Activated naive CD8-positive, alpha-beta T cell treated with anti-CD3 and anti-CD28 coated beads, Interleukin-2, amount 50 U/mL, for 24 hours (primary cell): ENCODE measurements around the gene SFPQ.
"Not testable (repeated sequence)": the region's sequence is repeated elsewhere in the genome, so short reads cannot be mapped to it uniquely, and the experiment has no call there.

Source experiments
- ATAC-seq: fragments of 150-1000 bp; cut with Tn5 transposase; one replicate; pipeline ENCODE4 v1.10.0; 2021
- DNase-seq: peaks from one replicate; pipeline ENCODE4 v3.0.0; 2021
- H3K27ac Mint-ChIP-seq: one replicate; pipeline ENCODE4 v1.8.0; 2021; ENCODE audit warnings: mild to moderate bottlenecking, mixed read lengths
- H3K27me3 Mint-ChIP-seq: one replicate; pipeline ENCODE4 v1.8.0; 2021; ENCODE audit warnings: mixed read lengths
- H3K36me3 Mint-ChIP-seq: one replicate; pipeline ENCODE4 v1.8.0; 2021; ENCODE audit warnings: low read depth, mixed read lengths
- H3K4me1 Mint-ChIP-seq: one replicate; pipeline ENCODE4 v1.8.0; 2021; ENCODE audit warnings: mixed read lengths
- H3K4me3 Mint-ChIP-seq: one replicate; pipeline ENCODE4 v1.8.0; 2021; ENCODE audit warnings: mild to moderate bottlenecking, moderate library complexity, mixed read lengths
- H3K9me3 Mint-ChIP-seq: one replicate; pipeline ENCODE4 v1.8.0; 2021; ENCODE audit warnings: mixed read lengths

SFPQ gene

DNA sequence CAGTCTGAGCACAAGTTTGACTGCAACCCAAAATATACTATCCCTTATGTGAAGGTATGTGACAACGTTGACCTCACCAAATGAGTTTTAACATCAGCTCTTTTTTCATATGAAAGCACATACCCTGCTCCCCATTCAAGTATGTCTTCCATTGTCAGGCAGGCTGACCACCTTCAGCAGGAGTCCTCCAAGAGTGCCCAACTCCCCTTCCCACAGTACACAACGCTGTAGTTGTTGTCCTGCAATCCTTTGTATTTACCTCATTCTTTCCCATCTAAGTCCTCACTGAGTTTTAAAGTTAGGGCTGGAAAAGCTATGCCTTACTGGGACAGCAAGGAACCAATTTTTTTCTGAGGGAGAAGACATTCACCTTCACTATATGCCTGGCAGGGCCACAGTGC is 14.7 kb downstream of the SFPQ start:
- H3K4me3 Mint-ChIP-seq, result no peak overlapping the region
- H3K27me3 Mint-ChIP-seq, result no peaks in the 10 kb centered on the region
- DNase-seq, result no peak
- H3K4me1 Mint-ChIP-seq, result peaks cover 43% of the 10 kb centered on the region
- no peak for ATAC-seq
- peaks cover 88% of the 10 kb centered on the region for H3K36me3 Mint-ChIP-seq
- no peaks in the 10 kb centered on the region for H3K9me3 Mint-ChIP-seq
- H3K27ac Mint-ChIP-seq, result peak overlapping the region; percentile 27

DNA sequence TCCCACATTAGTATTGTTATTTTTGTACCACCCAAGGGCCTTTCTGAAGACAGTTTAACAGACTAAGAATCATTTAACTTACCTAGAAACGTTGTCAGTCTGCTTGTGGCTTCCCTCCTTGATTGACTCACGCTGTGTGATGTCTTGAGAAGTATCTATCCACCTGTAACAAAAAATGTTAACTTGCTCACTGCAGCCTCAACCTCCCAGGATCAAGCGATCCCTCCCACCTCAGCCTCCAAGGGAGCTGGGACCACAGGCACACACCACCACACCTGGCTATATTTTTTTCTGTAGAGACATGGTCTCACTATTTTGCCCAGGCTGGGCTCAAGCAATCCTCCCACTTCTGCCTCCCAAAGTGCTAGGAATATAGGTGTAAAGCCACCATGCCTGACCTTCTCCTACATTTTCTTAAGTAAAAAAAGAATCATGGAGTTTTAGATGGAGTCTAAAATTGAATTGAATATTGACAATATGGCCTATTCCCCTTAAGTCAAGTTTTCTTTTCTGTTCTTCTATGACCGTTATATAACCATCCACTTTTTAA is 15.6 kb downstream of the SFPQ start:
- Mint-ChIP-seq H3K9me3 (no peaks in the 10 kb centered on the region), H3K4me1 (peaks cover 34% of the 10 kb centered on the region), H3K27ac (peak overlapping the region; percentile 35), H3K27me3 (no peaks in the 10 kb centered on the region), H3K4me3 (no peak overlapping the region), H3K36me3 (peaks cover 79% of the 10 kb centered on the region)
- DNase-seq (no peak), ATAC-seq (no peak)

DNA sequence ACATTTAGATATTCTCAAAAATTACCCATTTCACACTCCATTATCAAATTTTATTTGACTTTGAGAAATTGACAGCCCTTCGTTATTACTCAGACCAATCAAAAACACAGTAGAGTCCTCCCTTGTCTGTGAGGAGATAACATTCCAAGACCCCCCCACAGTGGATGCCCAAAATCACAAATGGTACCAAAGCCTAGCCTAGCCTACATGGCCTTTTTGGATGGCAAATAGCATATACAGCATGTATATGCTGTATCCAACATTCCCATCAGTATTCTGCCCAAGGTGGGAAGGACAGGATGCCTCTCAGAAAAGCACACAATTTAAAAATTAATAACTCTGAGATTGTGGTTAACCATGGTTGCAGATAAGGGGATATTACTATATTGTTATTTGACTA is 17.3 kb downstream of the SFPQ start:
- DNase-seq (no peak), ATAC-seq (no peak)
- Mint-ChIP-seq H3K4me1 (peaks cover 17% of the 10 kb centered on the region), H3K4me3 (no peak overlapping the region), H3K27me3 (no peaks in the 10 kb centered on the region), H3K9me3 (no peaks in the 10 kb centered on the region), H3K36me3 (peaks cover 62% of the 10 kb centered on the region), H3K27ac (no peak overlapping the region)

DNA sequence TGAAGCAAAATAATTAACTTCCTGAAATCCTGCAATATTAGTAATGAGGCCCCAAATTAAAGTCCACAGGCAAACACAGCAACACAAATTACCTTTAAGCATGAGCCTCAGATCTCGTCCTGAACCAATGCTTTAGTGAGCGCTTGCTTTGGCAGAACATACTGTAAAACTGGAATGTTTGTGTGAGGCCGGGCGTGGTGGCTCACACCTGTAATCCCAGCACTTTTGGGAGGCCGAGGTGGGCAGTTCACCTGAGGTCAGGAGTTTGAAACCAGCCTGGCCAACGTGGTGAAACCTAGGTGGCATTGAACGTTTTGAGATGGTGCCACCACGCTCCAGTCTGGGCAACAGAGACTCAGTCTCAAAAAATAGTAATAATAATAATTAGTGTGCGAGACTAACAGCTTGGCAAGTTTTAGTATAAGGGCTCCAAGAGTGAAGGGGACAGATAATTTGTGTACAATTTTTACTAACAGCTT is 17.8 kb downstream of the SFPQ start:
- H3K4me3 Mint-ChIP-seq, result no peak overlapping the region
- H3K27ac Mint-ChIP-seq, result no peak overlapping the region
- H3K9me3 Mint-ChIP-seq, result no peaks in the 10 kb centered on the region
- H3K4me1 Mint-ChIP-seq, result peaks cover 12% of the 10 kb centered on the region
- H3K36me3 Mint-ChIP-seq, result peaks cover 57% of the 10 kb centered on the region
- ATAC-seq (no peak), DNase-seq (no peak)
- H3K27me3 Mint-ChIP-seq, result no peaks in the 10 kb centered on the region

DNA sequence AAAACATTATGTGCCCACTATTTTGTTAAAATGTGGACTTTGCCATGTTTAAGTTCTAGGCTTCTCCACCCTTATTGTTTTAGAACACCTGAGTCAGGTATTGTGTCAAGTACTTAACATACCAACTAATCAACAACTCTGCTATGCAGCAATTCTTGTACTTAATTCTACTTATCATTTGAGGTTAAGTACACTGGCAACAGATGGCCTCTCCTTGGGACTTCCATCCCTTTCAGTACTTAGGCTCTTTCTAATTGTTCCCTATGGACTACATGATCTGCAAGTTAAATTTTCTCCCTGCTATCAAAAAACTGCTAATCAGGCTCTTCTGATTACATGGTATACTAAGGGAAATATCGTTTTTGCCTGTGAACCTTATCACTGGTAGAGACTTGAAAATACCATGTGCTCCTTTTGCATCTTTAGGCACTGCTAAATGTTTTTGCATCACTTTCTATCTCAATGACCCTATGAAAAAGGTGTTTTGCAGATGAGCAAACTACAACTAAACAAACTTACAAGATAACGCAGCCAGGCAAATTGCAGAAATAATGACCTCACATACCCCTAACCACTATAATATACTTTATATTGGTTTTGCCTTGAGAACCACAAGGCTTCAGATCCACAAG is 18.9 kb downstream of the SFPQ start:
- Mint-ChIP-seq H3K9me3 (no peaks in the 10 kb centered on the region), H3K27ac (peak overlapping the region; percentile 47), H3K4me1 (peaks cover 4% of the 10 kb centered on the region), H3K4me3 (no peak overlapping the region), H3K36me3 (peaks cover 46% of the 10 kb centered on the region), H3K27me3 (no peaks in the 10 kb centered on the region)
- ATAC-seq (no peak), DNase-seq (no peak)

DNA sequence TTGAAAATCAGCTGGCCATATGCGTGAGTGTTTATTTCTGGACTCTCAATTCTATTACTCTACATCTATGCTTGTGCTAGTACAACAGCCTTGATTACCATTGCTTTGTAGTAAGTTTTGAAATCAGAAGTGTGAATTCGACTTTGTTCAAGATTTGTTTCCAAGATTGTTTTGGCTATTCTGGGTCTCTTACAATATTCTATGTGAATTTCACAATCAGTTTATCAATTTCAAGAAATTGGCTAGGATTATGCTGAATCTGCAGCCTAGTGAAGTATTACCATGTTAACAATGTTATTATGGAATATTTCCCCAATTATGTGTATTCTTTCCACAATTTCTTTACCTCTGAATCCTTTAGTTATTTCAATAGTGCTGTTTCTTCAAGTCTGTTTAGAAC is 19.5 kb downstream of the SFPQ start:
- no peak for ATAC-seq
- H3K9me3 Mint-ChIP-seq, result no peaks in the 10 kb centered on the region

DNA sequence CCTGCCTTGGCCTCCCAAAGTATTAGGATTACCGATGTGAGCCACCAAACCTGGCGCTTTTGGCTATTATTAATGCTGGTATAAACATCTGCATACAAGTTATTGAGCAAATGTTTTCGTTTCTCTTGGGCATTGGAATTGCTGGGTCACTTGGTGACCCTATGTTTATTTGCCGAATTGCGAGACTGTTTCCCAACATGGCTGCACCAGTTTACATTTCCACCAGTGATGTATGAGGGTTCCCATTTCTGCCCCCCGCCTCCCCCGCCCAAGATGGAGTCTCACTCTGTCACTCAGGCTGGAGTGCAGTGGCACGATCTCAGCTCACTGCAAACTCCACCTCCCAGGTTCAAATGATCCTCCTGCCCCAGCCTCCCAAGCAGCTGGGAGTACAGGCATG is 20.9 kb downstream of the SFPQ start:
- Mint-ChIP-seq H3K36me3 (peaks cover 27% of the 10 kb centered on the region), H3K9me3 (no peaks in the 10 kb centered on the region), H3K4me1 (no peaks in the 10 kb centered on the region), H3K4me3 (no peak overlapping the region), H3K27ac (no peak overlapping the region), H3K27me3 (no peaks in the 10 kb centered on the region)
- DNase-seq, result no peak
- no peak for ATAC-seq

More for the DNA sequence above, 19.5 kb downstream of the SFPQ start:
- Mint-ChIP-seq H3K36me3 (peaks cover 41% of the 10 kb centered on the region), H3K4me3 (no peak overlapping the region), H3K4me1 (peaks cover 4% of the 10 kb centered on the region), H3K27me3 (no peaks in the 10 kb centered on the region), H3K27ac (no peak overlapping the region)
- no peak for DNase-seq

DNA sequence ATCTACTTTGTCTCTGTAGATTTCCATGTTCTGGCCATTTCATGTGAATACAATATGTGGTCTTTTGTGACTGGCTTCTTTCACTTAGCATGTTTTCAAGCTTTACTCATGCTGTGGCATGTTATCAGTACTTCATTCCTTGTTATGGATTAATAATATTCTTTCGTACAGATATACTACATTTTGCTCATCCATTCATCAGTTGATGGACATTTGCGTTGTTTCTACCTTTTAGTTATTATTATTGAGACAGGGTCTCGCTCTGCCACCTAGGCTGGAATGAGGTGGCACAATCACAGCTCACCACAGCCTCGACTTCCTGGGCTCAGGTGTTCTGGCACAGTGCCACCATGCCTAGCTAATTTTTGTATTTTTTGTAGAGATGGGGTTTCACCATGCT is 21.4 kb downstream of the SFPQ start:
- Mint-ChIP-seq H3K4me3 (no peak overlapping the region), H3K36me3 (peaks cover 23% of the 10 kb centered on the region), H3K9me3 (no peaks in the 10 kb centered on the region), H3K27ac (no peak overlapping the region), H3K4me1 (no peaks in the 10 kb centered on the region), H3K27me3 (no peaks in the 10 kb centered on the region)
- ATAC-seq, result no peak
- DNase-seq, result no peak

DNA sequence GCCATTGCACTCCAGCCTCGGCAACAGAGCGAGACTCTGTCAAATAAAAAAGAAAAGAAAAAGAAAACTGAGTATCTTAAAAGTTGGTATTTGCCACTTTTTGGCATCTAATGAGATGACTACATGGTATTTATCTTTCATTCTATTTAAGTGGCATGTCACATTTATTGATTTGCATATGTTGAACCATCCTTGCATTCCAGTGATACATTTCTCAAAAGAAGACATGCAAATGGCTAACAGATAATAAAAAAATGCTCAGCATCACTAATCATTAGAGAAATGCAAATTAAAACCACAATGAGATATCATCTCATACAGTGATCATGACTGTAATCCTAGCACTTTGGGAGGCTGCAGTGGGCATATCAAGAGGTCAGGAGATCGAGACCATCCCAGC is 28.1 kb downstream of the SFPQ start:
- ATAC-seq (no peak), DNase-seq (no peak)
- Mint-ChIP-seq H3K4me1 (no peaks in the 10 kb centered on the region), H3K9me3 (peaks cover 15% of the 10 kb centered on the region), H3K27ac (no peak overlapping the region), H3K36me3 (peaks cover 3% of the 10 kb centered on the region), H3K4me3 (no peak overlapping the region), H3K27me3 (no peaks in the 10 kb centered on the region)

DNA sequence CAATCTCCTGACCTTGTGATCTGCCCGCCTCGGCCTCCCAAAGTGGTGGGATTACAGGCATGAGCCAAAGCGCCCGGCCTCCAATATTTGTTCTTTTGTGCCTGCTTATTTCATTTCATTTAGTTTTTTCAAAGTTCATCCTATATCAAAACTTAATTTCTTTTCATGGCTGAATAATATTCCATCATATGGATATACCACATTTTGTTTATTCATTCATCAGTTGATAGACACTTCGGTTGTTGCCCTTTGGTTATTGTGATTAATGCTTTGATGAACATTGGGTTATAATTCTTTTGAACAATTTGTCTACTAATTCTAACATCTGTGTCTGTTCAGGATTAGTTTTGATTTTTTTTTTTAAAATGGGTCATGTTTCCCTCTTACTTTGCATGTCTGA is 41.7 kb downstream of the SFPQ start:
- no peak overlapping the region for H3K4me3 Mint-ChIP-seq
- H3K4me1 Mint-ChIP-seq, result peaks cover 6% of the 10 kb centered on the region
- H3K9me3 Mint-ChIP-seq, result no peaks in the 10 kb centered on the region
- H3K27me3 Mint-ChIP-seq, result no peaks in the 10 kb centered on the region
- H3K36me3 Mint-ChIP-seq, result no peaks in the 10 kb centered on the region
- ATAC-seq (no peak), DNase-seq (no peak)
- H3K27ac Mint-ChIP-seq, result no peak overlapping the region

DNA sequence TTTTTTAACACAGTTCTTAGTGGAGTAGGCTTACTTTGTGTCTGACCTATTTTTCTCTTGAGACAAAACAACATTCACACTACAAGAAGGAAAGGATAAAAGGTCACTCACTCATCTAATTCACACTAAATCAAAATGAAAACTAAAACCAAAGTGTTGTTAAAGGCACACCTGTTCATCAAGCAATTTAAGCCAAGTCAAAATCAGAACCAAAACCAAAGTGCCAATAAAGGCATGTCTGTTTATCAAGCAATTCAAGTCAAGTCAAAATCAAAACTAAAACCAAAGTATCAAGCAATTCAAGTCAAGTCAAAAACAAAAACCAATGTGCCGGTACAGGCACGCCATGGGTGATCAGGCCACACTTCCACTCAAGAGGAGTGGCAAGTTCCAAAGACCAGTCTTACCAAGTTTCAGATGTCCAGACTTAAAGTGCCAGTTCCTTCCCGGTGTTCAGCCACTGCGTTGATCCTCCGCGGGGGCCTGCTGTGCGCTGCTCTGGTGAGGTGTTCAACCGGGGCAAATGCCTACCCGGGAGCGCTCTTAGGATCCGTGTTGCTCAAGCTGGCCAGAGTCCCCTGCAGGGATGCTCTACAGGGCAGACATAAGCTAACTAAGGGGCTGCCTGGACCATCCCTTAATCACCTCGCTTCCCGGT is 46.9 kb downstream of the SFPQ start:
- not testable (repeated sequence) for H3K4me3 Mint-ChIP-seq, ATAC-seq, H3K27ac Mint-ChIP-seq, H3K36me3 Mint-ChIP-seq, H3K9me3 Mint-ChIP-seq, DNase-seq, H3K4me1 Mint-ChIP-seq, H3K27me3 Mint-ChIP-seq

DNA sequence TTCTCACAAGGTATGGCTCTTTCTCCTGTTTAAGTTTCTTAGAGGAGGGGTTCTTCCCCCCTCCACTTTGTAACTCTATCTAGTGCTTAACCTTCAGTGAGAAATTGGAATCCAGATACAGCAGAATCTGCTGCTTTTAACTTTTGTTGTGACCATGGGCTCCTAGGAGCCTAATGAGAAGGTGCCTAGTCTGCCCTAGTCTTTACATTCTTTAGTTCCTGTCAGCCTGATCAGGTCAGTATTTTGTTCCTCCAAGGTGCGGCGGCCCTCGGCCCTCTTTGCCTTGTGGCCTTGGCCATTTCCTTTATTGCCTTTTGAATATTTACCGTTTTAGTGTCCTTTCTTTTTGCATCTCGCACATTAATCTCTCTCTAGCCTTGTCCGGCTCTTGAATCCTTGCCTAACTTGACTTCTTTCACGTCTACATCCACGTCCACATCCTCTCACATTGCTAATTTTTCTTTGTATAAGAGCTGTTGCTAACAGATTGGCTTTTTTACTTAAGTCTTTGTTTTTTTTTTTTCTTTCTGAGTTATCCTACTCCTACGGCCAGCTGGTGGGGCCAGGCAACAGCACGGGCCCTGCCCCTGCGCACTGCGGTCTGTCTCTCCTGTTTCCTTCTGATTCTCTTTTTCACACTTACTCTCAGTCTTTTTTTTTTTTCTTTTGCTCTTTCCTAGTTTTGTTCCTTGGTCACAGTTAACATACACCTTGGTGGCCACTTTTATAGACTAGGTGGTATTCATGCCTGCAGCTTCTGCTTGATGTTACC is 49.0 kb downstream of the SFPQ start:
- Mint-ChIP-seq H3K9me3 (no peaks in the 10 kb centered on the region), H3K27me3 (no peaks in the 10 kb centered on the region), H3K36me3 (no peaks in the 10 kb centered on the region), H3K27ac (no peak overlapping the region), H3K4me3 (no peak overlapping the region), H3K4me1 (peaks cover 7% of the 10 kb centered on the region)
- ATAC-seq (no peak), DNase-seq (no peak)

DNA sequence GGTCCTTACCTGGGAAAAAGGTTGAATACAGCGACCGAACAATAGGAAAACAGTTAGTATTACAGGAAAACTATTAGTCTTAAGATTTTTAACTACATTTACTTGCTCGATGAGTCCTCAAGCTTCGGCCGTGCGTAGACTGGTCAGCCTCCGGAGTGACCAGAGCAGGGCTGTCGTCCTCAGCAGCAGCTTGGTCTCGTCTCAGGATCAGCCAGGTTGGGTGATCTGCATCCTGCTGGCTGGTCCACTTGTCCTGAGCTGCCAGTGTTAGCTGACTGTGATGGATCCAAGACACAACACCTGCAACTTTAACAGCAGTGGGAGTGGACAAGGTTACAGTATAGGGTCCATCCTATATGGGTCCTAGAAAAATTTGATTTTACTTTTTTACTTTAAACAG is 50.2 kb downstream of the SFPQ start:
- not testable (repeated sequence) for DNase-seq, H3K27me3 Mint-ChIP-seq, H3K4me3 Mint-ChIP-seq, ATAC-seq, H3K9me3 Mint-ChIP-seq, H3K4me1 Mint-ChIP-seq, H3K27ac Mint-ChIP-seq, H3K36me3 Mint-ChIP-seq

DNA sequence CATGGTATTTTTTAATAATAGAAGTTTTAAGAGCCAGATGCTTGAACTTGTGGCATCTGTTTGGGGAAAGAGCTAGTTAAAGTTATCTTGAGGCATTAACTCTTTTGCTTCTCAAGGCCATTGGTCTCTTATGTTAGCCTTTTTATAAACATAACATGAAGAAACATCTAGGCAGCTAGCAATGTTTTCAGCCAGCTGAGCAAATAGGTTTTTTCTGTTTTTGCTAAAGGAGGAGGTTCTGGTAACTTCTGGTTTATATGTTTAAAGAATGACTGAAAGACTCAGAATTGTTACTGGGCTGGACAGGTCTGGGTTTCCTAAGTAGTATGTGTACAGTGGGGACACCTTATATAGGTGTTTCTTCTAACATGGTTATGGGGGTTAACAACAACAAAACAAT is 50.7 kb downstream of the SFPQ start:
- not testable (repeated sequence) for ATAC-seq, H3K4me1 Mint-ChIP-seq, H3K9me3 Mint-ChIP-seq, H3K27me3 Mint-ChIP-seq, H3K36me3 Mint-ChIP-seq, H3K4me3 Mint-ChIP-seq, H3K27ac Mint-ChIP-seq, DNase-seq

DNA sequence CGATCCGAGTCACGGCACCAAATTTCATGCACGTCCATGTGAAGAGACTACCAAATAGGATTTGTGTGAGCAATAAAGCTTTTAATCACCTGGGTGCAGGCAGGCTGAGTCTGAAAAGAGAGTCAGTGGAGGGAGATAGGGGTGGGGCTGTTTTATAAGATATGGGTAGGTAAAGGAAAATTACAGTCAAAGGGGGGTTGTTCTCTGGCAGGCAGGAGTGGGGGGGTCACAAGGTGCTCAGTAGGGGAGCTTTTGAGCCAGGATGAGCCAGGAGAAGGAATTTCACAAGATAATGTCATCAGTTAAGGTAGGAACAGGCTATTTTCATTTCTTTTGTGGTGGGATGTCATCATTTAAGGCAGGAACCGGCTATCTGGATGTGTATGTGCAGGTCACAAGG is 55.4 kb downstream of the SFPQ start:
- H3K36me3 Mint-ChIP-seq, H3K9me3 Mint-ChIP-seq, ATAC-seq, DNase-seq, H3K27me3 Mint-ChIP-seq, H3K27ac Mint-ChIP-seq, H3K4me1 Mint-ChIP-seq, H3K4me3 Mint-ChIP-seq: not testable (repeated sequence)
